Measurements from ENCODE around the gene POU5F1.

The POU5F1 gene

DNA sequence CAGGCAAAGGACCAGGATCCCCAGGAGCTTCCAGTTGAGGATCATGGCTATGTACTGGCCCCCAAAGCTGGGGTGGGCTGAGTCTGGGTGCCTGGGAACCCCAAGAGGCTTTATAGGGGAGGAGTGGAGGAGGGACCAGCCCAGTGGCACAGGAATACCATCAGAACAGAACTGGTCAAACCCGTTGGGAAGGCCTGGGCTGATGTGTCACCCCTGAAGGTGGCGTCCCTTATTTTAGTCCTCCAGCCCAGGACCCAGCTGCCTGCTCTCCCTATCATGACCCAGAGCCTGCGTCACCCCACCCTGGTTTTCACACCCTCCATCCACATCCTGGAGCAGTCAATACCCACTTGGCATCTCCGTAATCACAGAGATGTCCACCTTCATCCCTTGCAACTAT is 31.5 kb downstream of the POU5F1 start, which contains the start of gene PSORS1C2:
TSS of gene PSORS1C2 (minus strand) at position 85 of the 400 bp plus-strand sequence. CDS start at position 45, 40 bp downstream.
- Histone ChIP-seq H3K4me1 (ENCODE audit: insufficient read depth, poor library complexity, severe bottlenecking) (no peaks in the 10 kb centered on the region), H3K9me3 (ENCODE audit: severe bottlenecking) (no peaks in the 10 kb centered on the region), H3K36me3 (ENCODE audit: low read depth) (peaks cover 8% of the 10 kb centered on the region), H3K4me3 (ENCODE audit: severe bottlenecking) (no peak within 1 kb of the TSS), H3K27me3 (ENCODE audit: insufficient read depth, poor library complexity, severe bottlenecking) (no peaks in the 10 kb centered on the region), H3K27ac (ENCODE audit: poor library complexity, severe bottlenecking) (no peak within 1 kb of the TSS)
- no peak for ATAC-seq (ENCODE audit: low read depth)
- TF ChIP-seq CTCF (IDR thresholded peaks at IDR 0.05; ENCODE audit: poor library complexity, severe bottlenecking): no peak
- DNase-seq (ENCODE audit: low spot score): no peak

DNA sequence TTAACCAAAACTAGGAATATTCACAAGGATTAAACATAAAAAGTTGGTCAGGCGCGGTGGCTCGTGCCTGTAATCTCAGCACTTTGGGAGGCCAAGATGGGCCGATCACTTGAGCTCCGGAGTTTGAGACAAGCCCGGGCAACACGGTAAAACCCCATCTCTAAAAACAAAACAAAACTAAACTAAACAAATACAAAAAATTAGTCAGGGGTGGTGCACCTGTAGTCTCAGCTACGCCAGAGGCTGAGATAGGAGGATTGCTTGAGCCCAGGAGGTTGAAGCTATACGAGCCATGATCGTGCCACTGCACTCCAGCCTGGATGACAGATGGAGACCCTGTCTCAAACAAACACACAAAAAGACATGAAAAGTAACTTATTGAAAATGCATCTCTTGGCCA is 34.8 kb downstream of the POU5F1 start:
- no peak overlapping the region for H3K4me3 ChIP-seq (ENCODE audit: severe bottlenecking)
- no peak for DNase-seq (ENCODE audit: low spot score)
- no peak overlapping the region for H3K27ac ChIP-seq (ENCODE audit: poor library complexity, severe bottlenecking)
- H3K36me3 ChIP-seq (ENCODE audit: low read depth): no peaks in the 10 kb centered on the region
- TF ChIP-seq CTCF (IDR thresholded peaks at IDR 0.05; ENCODE audit: poor library complexity, severe bottlenecking): no peak
- ATAC-seq (ENCODE audit: low read depth): no peak
- no peaks in the 10 kb centered on the region for H3K9me3 ChIP-seq (ENCODE audit: severe bottlenecking)
- no peaks in the 10 kb centered on the region for H3K27me3 ChIP-seq (ENCODE audit: insufficient read depth, poor library complexity, severe bottlenecking)
- H3K4me1 ChIP-seq (ENCODE audit: insufficient read depth, poor library complexity, severe bottlenecking): no peaks in the 10 kb centered on the region

- Histone ChIP-seq H3K9me3 (ENCODE audit: severe bottlenecking) (no peaks in the 10 kb centered on the region), H3K4me1 (ENCODE audit: insufficient read depth, poor library complexity, severe bottlenecking) (no peaks in the 10 kb centered on the region), H3K36me3 (ENCODE audit: low read depth) (no peaks in the 10 kb centered on the region), H3K27ac (ENCODE audit: poor library complexity, severe bottlenecking) (no peak overlapping the region), H3K27me3 (ENCODE audit: insufficient read depth, poor library complexity, severe bottlenecking) (no peaks in the 10 kb centered on the region), H3K4me3 (ENCODE audit: severe bottlenecking) (no peak overlapping the region)
- ATAC-seq (ENCODE audit: low read depth): no peak
- DNase-seq (ENCODE audit: low spot score): no peak
- no peak for TF ChIP-seq CTCF (IDR thresholded peaks at IDR 0.05; ENCODE audit: poor library complexity, severe bottlenecking)
Observed at GRCh38 chr6:31132806-31133205, 37.7 kb downstream of the POU5F1 start.

DNA sequence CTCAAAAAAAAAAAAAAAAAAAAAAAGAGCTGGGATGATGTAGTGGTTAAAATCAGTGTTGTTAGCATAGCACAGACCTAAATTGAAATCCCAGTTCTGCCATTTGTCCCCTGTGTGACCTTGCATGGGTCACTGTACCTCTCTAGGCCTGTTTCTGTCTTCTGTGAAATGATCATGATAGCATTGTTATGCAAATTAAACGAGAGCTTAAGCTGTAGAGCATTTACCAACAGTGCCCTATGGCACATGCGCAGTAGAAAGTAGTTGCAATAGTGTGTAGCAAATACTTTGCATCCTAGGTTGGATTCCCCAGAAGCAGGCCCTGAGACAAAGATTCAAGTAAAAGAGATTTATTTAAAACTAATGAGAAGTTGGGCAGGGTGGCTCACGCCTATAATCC is 38.9 kb downstream of the POU5F1 start:
- Histone ChIP-seq H3K4me3 (ENCODE audit: severe bottlenecking) (no peak overlapping the region), H3K27me3 (ENCODE audit: insufficient read depth, poor library complexity, severe bottlenecking) (no peaks in the 10 kb centered on the region), H3K9me3 (ENCODE audit: severe bottlenecking) (no peaks in the 10 kb centered on the region), H3K36me3 (ENCODE audit: low read depth) (no peaks in the 10 kb centered on the region), H3K4me1 (ENCODE audit: insufficient read depth, poor library complexity, severe bottlenecking) (no peaks in the 10 kb centered on the region), H3K27ac (ENCODE audit: poor library complexity, severe bottlenecking) (no peak overlapping the region)
- TF ChIP-seq CTCF (IDR thresholded peaks at IDR 0.05; ENCODE audit: poor library complexity, severe bottlenecking): no peak
- DNase-seq (ENCODE audit: low spot score) (no peak), ATAC-seq (ENCODE audit: low read depth) (no peak)

DNA sequence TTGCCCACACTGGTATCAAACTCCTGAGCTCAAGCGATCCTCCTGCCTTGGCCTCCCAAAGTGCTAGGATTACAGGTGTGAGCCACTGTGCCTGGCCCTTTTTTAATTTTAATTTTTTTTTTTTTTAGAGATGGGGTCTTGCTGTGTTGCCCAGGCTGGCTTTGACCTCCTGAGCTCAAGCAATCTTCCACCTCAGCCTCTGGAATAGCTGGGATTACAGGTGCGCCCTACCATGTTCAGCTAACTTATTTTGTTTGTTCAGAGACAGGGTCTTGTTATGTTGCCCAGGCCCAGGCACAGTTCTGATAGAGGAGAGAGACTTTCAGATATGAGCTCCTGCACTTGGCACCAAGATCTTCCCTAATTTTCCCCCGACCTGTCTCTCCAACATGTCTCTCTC is 39.7 kb downstream of the POU5F1 start:
- ATAC-seq (ENCODE audit: low read depth) (no peak), DNase-seq (ENCODE audit: low spot score) (no peak)
- TF ChIP-seq CTCF (IDR thresholded peaks at IDR 0.05; ENCODE audit: poor library complexity, severe bottlenecking): no peak
- Histone ChIP-seq H3K9me3 (ENCODE audit: severe bottlenecking) (no peaks in the 10 kb centered on the region), H3K36me3 (ENCODE audit: low read depth) (no peaks in the 10 kb centered on the region), H3K4me3 (ENCODE audit: severe bottlenecking) (no peak overlapping the region), H3K4me1 (ENCODE audit: insufficient read depth, poor library complexity, severe bottlenecking) (peaks cover 6% of the 10 kb centered on the region), H3K27me3 (ENCODE audit: insufficient read depth, poor library complexity, severe bottlenecking) (no peaks in the 10 kb centered on the region), H3K27ac (ENCODE audit: poor library complexity, severe bottlenecking) (no peak overlapping the region)

Measured in RWPE2 (cell line).